ENCODE data around the gene EPHB1.

DNA sequence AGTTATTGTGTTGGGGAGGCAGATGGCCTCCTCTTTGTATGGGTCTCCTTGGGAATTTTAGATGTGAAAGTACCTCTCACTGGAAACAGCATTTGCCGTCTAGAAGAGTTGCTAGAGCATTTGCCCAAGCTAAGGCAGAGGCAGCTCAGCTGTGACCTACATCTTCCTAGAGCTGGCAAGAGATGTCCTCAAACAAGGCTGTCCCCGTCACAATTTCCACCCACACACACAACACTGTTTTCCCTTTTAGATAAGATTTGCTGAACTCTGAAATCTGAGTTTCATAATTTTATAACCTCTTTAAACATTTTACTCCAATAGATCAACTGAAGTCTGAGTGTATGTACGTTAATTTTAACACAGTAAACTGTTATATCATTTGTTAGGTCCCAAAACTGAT lies 352.6 kb downstream of the EPHB1 start:
- no peak for TF ChIP-seq EZH2 (IDR thresholded peaks at IDR 0.05; ENCODE audit: borderline replicate concordance, low read depth, low read length, severe bottlenecking)
- TF ChIP-seq, protein P1, sequence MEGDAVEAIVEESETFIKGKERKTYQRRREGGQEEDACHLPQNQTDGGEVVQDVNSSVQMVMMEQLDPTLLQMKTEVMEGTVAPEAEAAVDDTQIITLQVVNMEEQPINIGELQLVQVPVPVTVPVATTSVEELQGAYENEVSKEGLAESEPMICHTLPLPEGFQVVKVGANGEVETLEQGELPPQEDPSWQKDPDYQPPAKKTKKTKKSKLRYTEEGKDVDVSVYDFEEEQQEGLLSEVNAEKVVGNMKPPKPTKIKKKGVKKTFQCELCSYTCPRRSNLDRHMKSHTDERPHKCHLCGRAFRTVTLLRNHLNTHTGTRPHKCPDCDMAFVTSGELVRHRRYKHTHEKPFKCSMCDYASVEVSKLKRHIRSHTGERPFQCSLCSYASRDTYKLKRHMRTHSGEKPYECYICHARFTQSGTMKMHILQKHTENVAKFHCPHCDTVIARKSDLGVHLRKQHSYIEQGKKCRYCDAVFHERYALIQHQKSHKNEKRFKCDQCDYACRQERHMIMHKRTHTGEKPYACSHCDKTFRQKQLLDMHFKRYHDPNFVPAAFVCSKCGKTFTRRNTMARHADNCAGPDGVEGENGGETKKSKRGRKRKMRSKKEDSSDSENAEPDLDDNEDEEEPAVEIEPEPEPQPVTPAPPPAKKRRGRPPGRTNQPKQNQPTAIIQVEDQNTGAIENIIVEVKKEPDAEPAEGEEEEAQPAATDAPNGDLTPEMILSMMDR (IDR thresholded peaks at IDR 0.05; ENCODE audit: extremely low read depth in 1 of 2, insufficient read depth in 1 of 2, low read depth in 1 of 2, low read length in 2 of 2), result no peak
